Esophagus muscularis mucosa (tissue), 4 donors: ENCODE measurements around the gene INSR. TPM values are rescaled to one million over a fixed set of nuclear protein-coding genes. Genes with fewer than 3 reads are reported as not detected.

ENCODE experiments used
- DNase-seq: peaks from one replicate; pipeline ENCODE4 v3.0.0-alpha.2; 2017; ENCODE audit errors: extremely low spot score
- H3K27ac ChIP-seq, 4 donors: fragments of 200-600 bp; sonication (generic); replicated peaks in 1 of 4; 1 replicate in 3 of 4; 2 replicates in 1 of 4; pipeline ENCODE4 v1.5.1; 2016 to 2019; ENCODE audit warnings: mild to moderate bottlenecking in 1 of 4
- H3K27me3 ChIP-seq, 4 donors: fragments of 200-600 bp; sonication (generic); one replicate each; pipeline versions ENCODE4 v1.5.1 to v1.6.0; 2016 to 2019
- H3K36me3 ChIP-seq, 4 donors: fragments of 200-600 bp; sonication (generic); one replicate each; pipeline ENCODE4 v1.5.1; 2016 to 2019
- H3K4me1 ChIP-seq, 4 donors: fragments of 200-600 bp; sonication (generic); one replicate each; pipeline ENCODE4 v1.5.1; 2016 to 2019
- H3K4me3 ChIP-seq, 4 donors: fragments of 200-600 bp; sonication (generic); 1 replicate in 2 of 4; 2 replicates in 2 of 4; pipeline ENCODE4 v1.5.1; 2016 to 2019; ENCODE audit warnings: mild to moderate bottlenecking in 4 of 4, moderate library complexity in 1 of 4
- H3K9me3 ChIP-seq, 4 donors: fragments of 200-600 bp; sonication (generic); 1 replicate in 3 of 4; 2 replicates in 1 of 4; pipeline ENCODE4 v1.5.1; 2016 to 2019
- CTCF ChIP-seq, 3 experiments: fragments of 200-600 bp in 2 of 3; fragments of 450-650 bp in 1 of 3; sonication (generic) in 2 of 3; IDR thresholded peaks; one replicate each; pipeline ENCODE4 v1.5.1; 2017 to 2019; ENCODE audit warnings: antibody characterized with exemption in 3 of 3, mild to moderate bottlenecking in 2 of 3, moderate library complexity in 1 of 3
- EP300 ChIP-seq: sonication (generic); formaldehyde crosslinking; IDR thresholded peaks from one replicate; pipeline ENCODE4 v1.6.1; 2017; ENCODE audit warnings: antibody characterized with exemption
- POLR2A ChIP-seq: fragments of 450-650 bp; IDR thresholded peaks from one replicate; pipeline ENCODE4 v1.6.1; 2017; ENCODE audit warnings: antibody characterized with exemption, moderate library complexity, mild to moderate bottlenecking, low read depth
- POLR2AphosphoS5 ChIP-seq, 2 donors: sonication (generic); formaldehyde crosslinking; IDR thresholded peaks; one replicate each; pipeline ENCODE4 v1.6.1; 2017; ENCODE audit warnings: antibody characterized with exemption in 2 of 2
- WGBS: methylation state at CpG from one replicate; pipeline ENCODE4 v1.1.5; 2018; 5-methylcytosine and 5-hydroxymethylcytosine counted together
- intact Hi-C: fragments of 100-400 bp; cut with DNase I; formaldehyde crosslinking; loops from one replicate; pipeline ENCODE4 v1.15.1; 2023
- total RNA-seq, 4 donors: library from RNA; depleted of rRNA; stranded (reverse); fragments of >200 nt; gene quantifications; one replicate each; pipeline versions ENCODE4 v1.1.0 to v1.2.1, GENCODE V29; 2016

Gene INSR
- total RNA-seq, 4 donors from 2014 or later = 72.3 to 143 (median 92.5) TPM

- H3K4me3 ChIP-seq = peak overlapping the region; percentile 66 to 76 (median 70)
- H3K36me3 ChIP-seq = no peaks in the 10 kb centered on the region
- TF ChIP-seq EP300 (no peak), POLR2AphosphoS5 (IDR thresholded peaks at IDR 0.05) (peak; percentile 62 to 75), CTCF (IDR thresholded peaks at IDR 0.05) (peak in 2 of 3 experiments; percentile 28 to 51), POLR2A (peak; percentile 11)
- intact Hi-C loops = loop anchor here (1.0 to 5.0 kb wide), 3 partner anchors 19 to 96 kb away; partner anchors contain the start of gene INSR
- no peaks in the 10 kb centered on the region for H3K9me3 ChIP-seq
- 0% methylated on average over 8 of the region's 72 CpGs for WGBS
- peak; percentile 97 for DNase-seq
- peak overlapping the region; percentile 79 to 90 (median 87) for H3K27ac ChIP-seq
- H3K4me1 ChIP-seq = peaks cover 19 to 37% (median 26%) of the 10 kb centered on the region in 4 donors
- H3K27me3 ChIP-seq = no peaks in the 10 kb centered on the region
Observed at GRCh38 chr19:7197760-7198696, 96.2 kb downstream of the INSR start.

- TF ChIP-seq POLR2AphosphoS5 (IDR thresholded peaks at IDR 0.05) = peak; percentile 74 to 79
- TF ChIP-seq POLR2A = no peak
- intact Hi-C loops = loop anchor here (2.0 to 5.0 kb wide), 2 partner anchors 18 to 40 kb away; no protein-coding TSS in a partner anchor
Observed at GRCh38 chr19:7197119-7197759, 97.0 kb downstream of the INSR start.

GRCh38 chr19:7196763-7197118, 97.5 kb downstream of the INSR start:
- Histone ChIP-seq H3K27me3 (no peaks in the 10 kb centered on the region), H3K36me3 (no peaks in the 10 kb centered on the region), H3K4me1 (peaks cover 19 to 42% (median 29%) of the 10 kb centered on the region in 4 donors), H3K27ac (peak overlapping the region; percentile 79 to 90 (median 87)), H3K4me3 (peak overlapping the region; percentile 66 to 76 (median 70)), H3K9me3 (no peaks in the 10 kb centered on the region)
- DNase-seq = no peak
- WGBS = 29% methylated on average over 8 of the region's 8 CpGs
- TF ChIP-seq CTCF (IDR thresholded peaks at IDR 0.05) (no peak), EP300 (no peak)
- intact Hi-C loops = loop anchor here (2.0 to 5.0 kb wide), 2 partner anchors 18 to 39 kb away; no protein-coding TSS in a partner anchor

More at GRCh38 chr19:7197119-7197759, 97.0 kb downstream of the INSR start:
- Histone ChIP-seq H3K36me3 (no peaks in the 10 kb centered on the region), H3K4me3 (peak overlapping the region; percentile 66 to 76 (median 70)), H3K9me3 (no peaks in the 10 kb centered on the region), H3K27me3 (no peaks in the 10 kb centered on the region), H3K4me1 (peaks cover 19 to 41% (median 26%) of the 10 kb centered on the region in 4 donors), H3K27ac (peak overlapping the region; percentile 79 to 90 (median 87))
- WGBS = 0% methylated on average over 18 of the region's 27 CpGs
- peak; percentile 98 for DNase-seq

- H3K4me1 ChIP-seq = peaks cover 16 to 40% (median 35%) of the 10 kb centered on the region in 4 donors
- 90% methylated on average over 5 of the region's 5 CpGs for WGBS
- DNase-seq = no peak
- TF ChIP-seq CTCF (IDR thresholded peaks at IDR 0.05) = no peak
- TF ChIP-seq POLR2A = no peak
- no peak for TF ChIP-seq EP300
- TF ChIP-seq POLR2AphosphoS5 (IDR thresholded peaks at IDR 0.05) = no peak
- no peak overlapping the region for H3K27ac ChIP-seq
- no peaks in the 10 kb centered on the region for H3K36me3 ChIP-seq
- no peak overlapping the region for H3K4me3 ChIP-seq
- H3K27me3 ChIP-seq = no peaks in the 10 kb centered on the region
- intact Hi-C loops = loop anchor here (5.0 kb wide), 1 partner anchor 38 kb away; no protein-coding TSS in a partner anchor
- H3K9me3 ChIP-seq = no peaks in the 10 kb centered on the region
Observed at GRCh38 chr19:7195046-7195445, 99.2 kb downstream of the INSR start.

- H3K27me3 ChIP-seq = no peaks in the 10 kb centered on the region
- no peak overlapping the region for H3K27ac ChIP-seq
- TF ChIP-seq CTCF (IDR thresholded peaks at IDR 0.05) (no peak), POLR2AphosphoS5 (IDR thresholded peaks at IDR 0.05) (no peak), EP300 (no peak), POLR2A (no peak)
- no peak overlapping the region for H3K4me3 ChIP-seq
- no peaks in the 10 kb centered on the region for H3K9me3 ChIP-seq
- no peak for DNase-seq
- H3K4me1 ChIP-seq = peaks cover 20 to 36% (median 30%) of the 10 kb centered on the region in 4 donors
- intact Hi-C loops = no loop called here
- 93% methylated on average over 9 of the region's 9 CpGs for WGBS
- no peaks in the 10 kb centered on the region for H3K36me3 ChIP-seq
Observed at GRCh38 chr19:7194566-7194965, 99.6 kb downstream of the INSR start.
